Measurements from ENCODE around the gene CRX.
"Not testable (repeated sequence)": the region's sequence is repeated elsewhere in the genome, so short reads cannot be mapped to it uniquely, and the experiment has no call there.

CRX gene

GRCh38 chr19:47821460-47822020 is at the start of gene CRX:
TSS of gene CRX (plus strand) at chr19:47821937. CDS start at chr19:47834444, 12,507 bp downstream.
- no peak for DNase-seq

DNA sequence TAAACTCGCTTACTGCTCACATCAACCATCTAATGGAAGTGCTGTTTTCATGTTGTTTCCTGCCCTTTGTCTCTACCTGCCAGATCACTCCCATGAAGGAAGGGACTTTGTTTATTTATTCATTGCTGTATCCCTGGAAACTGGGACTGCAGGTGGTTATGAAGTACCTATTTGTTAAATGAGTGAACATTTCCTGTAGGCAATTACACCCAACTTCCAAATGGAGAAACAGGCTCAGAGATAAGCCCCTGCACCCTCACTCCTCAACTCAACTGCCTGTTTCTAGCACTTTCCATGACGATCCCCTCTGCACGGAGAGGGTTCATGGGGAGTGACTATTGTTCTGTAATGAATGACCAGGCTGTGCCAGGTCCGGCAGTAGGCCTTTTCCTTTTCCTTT is 45.2 kb upstream of the CRX start:
- no peak for DNase-seq

- not testable (repeated sequence) for DNase-seq
Measured at GRCh38 chr19:47777245-47778048, 44.3 kb upstream of the CRX start.

- peak; percentile 92 to 98 for DNase-seq
Measured at GRCh38 chr19:47778049-47778953, 43.4 kb upstream of the CRX start, which contains the start of gene SELENOW. TSS of gene SELENOW (plus strand) at chr19:47778703. CDS start at chr19:47778786, 83 bp downstream.

- DNase-seq: no peak
Measured at GRCh38 chr19:47778954-47779351, 42.8 kb upstream of the CRX start.

- no peak for DNase-seq
Measured at GRCh38 chr19:47779524-47780214, 42.1 kb upstream of the CRX start.

DNA sequence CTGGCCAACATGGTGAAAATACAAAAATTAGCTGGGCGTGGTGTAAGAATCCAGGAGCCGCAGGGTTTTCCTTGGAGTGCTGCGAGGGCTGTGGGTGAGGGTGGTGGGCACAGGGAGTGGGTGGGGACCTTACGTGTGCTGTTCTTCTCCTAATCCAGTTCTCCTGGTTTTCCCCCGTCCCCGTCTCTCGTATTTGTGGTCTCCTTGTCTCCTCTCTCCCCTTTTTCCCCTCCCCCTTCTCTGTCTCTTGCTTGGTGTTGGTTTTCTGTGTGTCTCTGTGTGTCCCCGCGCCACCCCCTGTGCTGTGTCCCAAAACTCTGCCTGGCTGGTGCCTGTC is 41.6 kb upstream of the CRX start:
- DNase-seq: no peak

DNA sequence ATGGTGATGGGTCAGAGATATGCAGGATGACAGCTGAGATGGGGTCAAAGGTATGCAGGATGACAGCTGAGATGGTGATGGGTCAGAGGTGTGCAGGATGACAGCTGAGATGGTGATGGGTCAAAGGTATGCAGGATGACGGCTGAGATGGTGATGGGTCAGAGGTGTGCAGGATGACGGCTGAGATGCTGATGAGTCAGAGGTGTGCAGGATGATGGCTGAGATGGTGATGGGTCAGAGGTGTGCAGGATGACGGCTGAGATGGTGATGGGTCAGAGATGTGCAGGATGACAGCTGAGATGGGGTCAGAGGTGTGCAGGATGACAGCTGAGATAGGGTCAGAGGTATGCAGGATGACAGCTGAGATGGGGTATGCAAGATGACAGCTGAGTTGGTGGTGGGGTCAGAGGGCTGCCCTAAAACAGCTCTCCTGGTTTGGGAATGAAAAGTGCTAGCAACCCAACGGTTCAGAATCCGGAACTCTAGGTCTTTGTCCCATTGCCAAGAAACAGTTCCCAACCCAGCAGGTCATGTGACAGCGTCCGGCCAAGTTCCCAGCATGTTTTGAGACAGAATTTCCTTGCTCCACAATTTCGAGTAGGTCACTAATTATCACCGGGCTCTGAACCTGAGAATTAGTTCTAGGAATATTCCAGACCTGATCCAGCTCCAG is 40.0 kb upstream of the CRX start:
- DNase-seq: no peak

DNA sequence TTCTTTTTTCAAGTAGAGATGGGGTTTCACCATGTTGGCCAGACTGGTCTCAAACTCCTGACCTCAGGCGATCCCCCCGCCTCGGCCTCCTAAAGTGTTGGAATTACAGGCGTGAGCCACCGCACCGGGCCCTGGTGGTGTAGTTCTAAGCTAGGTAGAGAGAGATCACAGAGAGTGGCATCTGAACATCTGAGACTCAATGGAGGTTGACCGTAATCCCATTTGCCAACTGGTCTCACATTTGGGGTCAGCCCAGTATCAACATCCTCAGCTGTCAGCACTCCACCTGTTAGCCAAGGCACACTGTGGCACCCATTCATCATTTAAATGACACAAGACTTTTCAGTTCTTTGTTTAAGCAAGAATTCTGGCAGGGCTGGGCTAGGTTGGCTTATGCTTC is 35.2 kb upstream of the CRX start:
- DNase-seq: no peak

DNA sequence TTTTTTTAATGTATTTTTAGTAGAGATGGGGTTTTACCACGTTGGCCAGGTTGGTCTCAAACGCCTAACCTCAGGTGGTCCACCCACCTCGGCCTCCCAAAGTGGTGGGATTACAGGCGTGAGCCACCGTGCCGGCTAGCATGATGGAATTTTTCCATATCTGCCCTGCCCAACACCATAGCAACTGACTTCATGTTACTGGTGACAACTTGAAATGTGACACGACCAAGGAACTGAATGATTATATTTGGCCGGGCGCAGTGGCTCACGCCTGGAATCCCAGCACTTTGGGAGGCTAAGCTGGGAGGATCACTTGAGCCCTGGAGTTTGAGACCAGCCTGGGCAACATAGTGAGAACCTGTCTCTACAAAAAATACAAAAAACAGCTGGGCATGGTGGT is 34.4 kb upstream of the CRX start:
- not testable (repeated sequence) for DNase-seq

GRCh38 chr19:47789811-47790210 is 31.9 kb upstream of the CRX start:
- not testable (repeated sequence) for DNase-seq

- DNase-seq: peak in 1 of 2 experiments; percentile 23
Measured at GRCh38 chr19:47790398-47790814, 31.3 kb upstream of the CRX start.

DNA sequence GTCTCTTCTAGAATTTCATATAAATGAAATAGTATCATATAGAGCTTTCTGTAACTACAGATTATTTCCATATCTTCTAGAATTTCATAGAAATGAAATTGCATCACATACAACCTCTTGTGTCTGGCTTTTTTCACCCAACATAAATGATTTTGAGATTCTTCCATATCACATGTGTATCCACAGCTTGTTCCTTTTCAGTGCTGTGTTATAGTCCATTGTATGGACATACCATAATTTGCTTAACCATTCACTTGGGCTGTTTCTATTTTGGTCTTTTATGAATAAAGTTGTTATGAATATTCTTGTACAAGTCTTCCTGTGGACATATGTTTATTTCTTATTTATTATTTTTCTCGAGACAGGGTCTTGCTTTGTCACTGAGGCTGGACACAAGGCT is 29.1 kb upstream of the CRX start:
- DNase-seq: no peak

- no peak for DNase-seq
Measured at GRCh38 chr19:47794526-47794925, 27.2 kb upstream of the CRX start.

DNA sequence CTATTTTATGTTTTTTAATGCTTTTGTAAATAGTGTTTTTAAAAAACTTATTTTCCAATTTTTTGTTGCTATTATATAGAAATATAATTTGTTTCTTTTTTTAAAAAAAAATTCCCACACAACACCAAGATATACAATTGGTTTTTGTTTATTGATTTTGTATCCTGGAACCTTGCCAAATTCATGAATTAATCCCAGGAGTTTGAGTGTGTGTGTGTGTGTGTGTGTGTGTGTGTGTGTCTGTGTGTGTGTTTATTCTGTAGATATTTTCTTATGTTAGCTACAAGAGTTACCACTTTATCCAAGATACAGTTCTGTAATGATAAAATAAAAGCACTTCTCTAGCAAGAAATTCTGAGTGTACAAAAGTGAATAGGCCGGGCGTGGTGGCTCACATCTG is 25.0 kb upstream of the CRX start:
- no peak for DNase-seq

DNA sequence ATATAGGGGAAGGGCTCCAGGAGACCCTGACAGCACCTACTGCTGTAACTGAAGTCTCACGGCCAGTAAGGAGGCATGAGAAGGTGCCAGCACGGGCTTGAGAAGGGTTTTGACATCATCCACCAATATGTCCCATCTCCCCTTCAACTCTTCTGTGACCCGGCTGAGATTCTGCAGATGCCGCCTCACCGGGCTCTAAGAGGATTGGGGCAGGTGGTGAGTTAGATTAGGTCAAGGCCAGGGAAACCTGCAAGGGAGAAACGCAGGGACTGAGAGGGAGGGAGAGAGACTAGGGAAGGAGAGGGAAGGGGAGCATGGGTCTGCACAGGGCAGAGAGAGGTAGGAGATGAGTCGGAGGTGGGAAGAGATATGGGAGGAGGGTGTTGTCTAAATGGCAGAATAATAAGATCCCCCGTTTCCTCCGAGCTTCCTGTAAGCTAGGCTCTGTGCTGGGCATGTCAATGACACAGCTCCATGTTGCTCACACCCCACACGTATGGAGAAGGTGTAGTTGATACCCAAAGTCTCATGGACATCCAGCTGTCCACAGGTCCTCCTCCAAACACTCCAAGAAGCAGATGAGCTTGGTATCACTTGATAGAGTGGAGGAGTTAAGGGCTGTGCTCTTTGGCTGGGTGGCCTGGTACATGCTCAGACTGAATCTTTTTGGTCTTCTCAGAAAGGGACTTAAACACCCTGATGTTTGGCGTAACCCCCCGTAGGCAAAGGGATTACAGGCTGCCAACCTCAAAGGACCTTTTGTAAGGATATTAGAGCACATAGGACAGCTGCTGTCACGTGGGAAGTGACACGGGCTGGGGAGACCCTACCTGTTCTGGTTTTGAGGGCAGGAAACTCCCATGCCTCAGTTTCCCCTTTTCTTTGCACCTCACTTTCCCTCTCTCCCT is 23.5 kb upstream of the CRX start:
- no peak for DNase-seq

DNA sequence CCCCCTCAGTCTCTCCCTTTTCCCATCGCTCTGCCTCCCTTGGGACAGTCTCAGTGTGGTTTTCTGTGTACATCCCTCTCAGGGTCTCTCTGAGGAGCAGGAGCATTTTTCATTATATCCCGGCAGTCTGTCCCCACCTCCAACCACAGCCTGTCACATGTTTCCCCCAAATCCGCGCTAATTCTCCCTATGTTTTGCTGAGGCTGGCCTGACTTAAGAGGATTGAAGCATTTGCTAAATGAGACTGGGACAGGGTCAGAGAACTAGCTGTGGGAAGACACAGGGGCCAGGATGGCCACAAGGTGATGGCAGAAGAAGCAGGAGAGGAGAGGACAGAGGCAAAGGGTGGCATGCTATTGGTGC is 22.9 kb upstream of the CRX start:
- no peak for DNase-seq

GRCh38 chr19:47801270-47801669 is 20.5 kb upstream of the CRX start:
- no peak for DNase-seq

DNA sequence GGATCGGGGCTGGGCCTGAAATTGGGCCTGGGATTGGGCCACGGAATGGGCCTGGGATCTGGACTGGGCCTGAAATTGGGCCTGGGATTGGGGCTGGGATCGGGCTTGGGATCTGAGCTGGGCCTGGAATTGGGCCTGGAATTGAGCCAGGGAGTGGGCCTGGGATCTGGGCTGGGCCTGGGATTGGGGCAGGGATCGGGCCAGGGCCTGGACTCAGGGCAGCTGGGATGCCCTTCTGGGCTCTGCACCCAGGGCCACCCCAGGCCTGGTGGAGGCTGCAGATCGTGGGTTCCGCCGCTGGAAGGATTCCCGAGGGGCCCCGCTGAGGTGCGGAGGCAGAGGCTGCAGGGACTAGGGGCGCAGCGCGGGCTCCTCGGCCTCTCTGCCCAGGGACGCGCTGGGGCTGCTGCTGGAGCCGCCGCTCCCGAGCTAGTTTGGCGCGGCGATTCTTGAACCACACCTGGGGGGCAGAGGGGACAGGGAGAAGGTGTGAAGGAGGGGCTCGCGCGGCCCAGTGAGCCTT is 19.2 kb upstream of the CRX start:
- no peak for DNase-seq

GRCh38 chr19:47803148-47803547 is 18.6 kb upstream of the CRX start:
- DNase-seq: not testable (repeated sequence)

GRCh38 chr19:47803671-47804070 is 18.1 kb upstream of the CRX start:
- not testable (repeated sequence) for DNase-seq

All from NCI-H187 (cell line).